ENCODE measurements around the gene BICD1. TPM values are rescaled to one million over a fixed set of nuclear protein-coding genes. Genes with fewer than 3 reads are reported as not detected.
"Not testable (repeated sequence)": the region's sequence is repeated elsewhere in the genome, so short reads cannot be mapped to it uniquely, and the experiment has no call there.

Gene BICD1
- total RNA-seq, 1 experiment from 2014 or later = 45.6 TPM

DNA sequence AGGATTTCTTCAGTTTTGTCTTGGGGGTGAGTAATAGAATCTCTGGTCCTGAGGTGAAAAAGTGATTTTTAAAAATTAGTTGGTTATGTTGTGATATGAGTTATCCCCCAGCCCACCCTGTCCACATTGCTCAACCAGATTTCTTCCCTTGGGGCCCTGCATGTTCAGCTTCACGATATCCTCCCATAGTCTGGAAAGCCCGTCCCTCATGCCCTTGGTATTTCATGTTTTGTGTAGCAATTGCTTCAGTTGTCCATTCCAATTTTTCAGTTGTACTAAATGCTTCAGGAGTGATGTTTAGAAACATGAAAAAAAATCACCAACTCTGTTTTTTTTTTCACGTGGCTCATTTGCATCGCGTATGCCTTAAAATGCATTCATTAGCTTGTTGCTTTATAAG, 17.5 kb upstream of the BICD1 start:
- CTCF ChIA-PET = no interaction called here
- Mint-ChIP-seq H3K4me3 (ENCODE audit: low read depth, unreplicated experiment) (no peak overlapping the region), H3K27ac (ENCODE audit: unreplicated experiment) (no peak overlapping the region), H3K27me3 (ENCODE audit: unreplicated experiment) (no peaks in the 10 kb centered on the region), H3K9me3 (ENCODE audit: low read depth, unreplicated experiment) (no peaks in the 10 kb centered on the region), H3K4me1 (ENCODE audit: low read depth, unreplicated experiment) (no peaks in the 10 kb centered on the region), H3K36me3 (ENCODE audit: insufficient read depth, unreplicated experiment) (no peaks in the 10 kb centered on the region)
- no peak for DNase-seq
- TF ChIP-seq, protein P1, sequence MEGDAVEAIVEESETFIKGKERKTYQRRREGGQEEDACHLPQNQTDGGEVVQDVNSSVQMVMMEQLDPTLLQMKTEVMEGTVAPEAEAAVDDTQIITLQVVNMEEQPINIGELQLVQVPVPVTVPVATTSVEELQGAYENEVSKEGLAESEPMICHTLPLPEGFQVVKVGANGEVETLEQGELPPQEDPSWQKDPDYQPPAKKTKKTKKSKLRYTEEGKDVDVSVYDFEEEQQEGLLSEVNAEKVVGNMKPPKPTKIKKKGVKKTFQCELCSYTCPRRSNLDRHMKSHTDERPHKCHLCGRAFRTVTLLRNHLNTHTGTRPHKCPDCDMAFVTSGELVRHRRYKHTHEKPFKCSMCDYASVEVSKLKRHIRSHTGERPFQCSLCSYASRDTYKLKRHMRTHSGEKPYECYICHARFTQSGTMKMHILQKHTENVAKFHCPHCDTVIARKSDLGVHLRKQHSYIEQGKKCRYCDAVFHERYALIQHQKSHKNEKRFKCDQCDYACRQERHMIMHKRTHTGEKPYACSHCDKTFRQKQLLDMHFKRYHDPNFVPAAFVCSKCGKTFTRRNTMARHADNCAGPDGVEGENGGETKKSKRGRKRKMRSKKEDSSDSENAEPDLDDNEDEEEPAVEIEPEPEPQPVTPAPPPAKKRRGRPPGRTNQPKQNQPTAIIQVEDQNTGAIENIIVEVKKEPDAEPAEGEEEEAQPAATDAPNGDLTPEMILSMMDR (IDR thresholded peaks at IDR 0.05; ENCODE audit: unreplicated experiment) = no peak
- intact Hi-C loops (cut with micrococcal nuclease; ENCODE audit: unreplicated experiment) = no loop called here
- BruUV-seq (replicated peaks) = no TSS peak

DNA sequence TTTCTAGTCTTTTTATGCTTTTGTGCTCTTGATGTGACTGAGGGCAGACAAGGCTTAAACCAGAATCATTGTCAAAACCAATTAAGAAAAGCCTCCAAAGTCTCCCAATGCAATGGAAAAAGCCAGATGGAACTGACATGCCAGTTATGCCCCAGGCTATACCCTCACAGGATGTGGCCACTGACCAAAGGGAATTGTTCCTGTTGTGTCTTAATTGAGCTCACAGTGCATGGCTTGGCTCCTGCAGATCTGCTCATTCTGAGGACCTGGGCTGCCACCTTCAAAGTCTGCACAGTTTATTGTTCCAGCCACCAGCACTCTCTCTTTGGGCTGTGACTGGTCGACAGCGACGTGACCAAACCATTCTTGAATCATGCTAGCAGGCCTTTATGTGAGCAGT, 17.1 kb upstream of the BICD1 start:
- H3K36me3 Mint-ChIP-seq (ENCODE audit: insufficient read depth, unreplicated experiment) = no peaks in the 10 kb centered on the region
- no peak overlapping the region for H3K27ac Mint-ChIP-seq (ENCODE audit: unreplicated experiment)
- no peaks in the 10 kb centered on the region for H3K9me3 Mint-ChIP-seq (ENCODE audit: low read depth, unreplicated experiment)
- intact Hi-C loops (cut with micrococcal nuclease; ENCODE audit: unreplicated experiment) = no loop called here
- H3K27me3 Mint-ChIP-seq (ENCODE audit: unreplicated experiment) = no peaks in the 10 kb centered on the region
- DNase-seq = no peak
- H3K4me1 Mint-ChIP-seq (ENCODE audit: low read depth, unreplicated experiment) = no peaks in the 10 kb centered on the region
- CTCF ChIA-PET = no interaction called here
- no TSS peak for BruUV-seq (replicated peaks)
- TF ChIP-seq, protein P1 (IDR thresholded peaks at IDR 0.05; ENCODE audit: unreplicated experiment) = no peak
- no peak overlapping the region for H3K4me3 Mint-ChIP-seq (ENCODE audit: low read depth, unreplicated experiment)

DNA sequence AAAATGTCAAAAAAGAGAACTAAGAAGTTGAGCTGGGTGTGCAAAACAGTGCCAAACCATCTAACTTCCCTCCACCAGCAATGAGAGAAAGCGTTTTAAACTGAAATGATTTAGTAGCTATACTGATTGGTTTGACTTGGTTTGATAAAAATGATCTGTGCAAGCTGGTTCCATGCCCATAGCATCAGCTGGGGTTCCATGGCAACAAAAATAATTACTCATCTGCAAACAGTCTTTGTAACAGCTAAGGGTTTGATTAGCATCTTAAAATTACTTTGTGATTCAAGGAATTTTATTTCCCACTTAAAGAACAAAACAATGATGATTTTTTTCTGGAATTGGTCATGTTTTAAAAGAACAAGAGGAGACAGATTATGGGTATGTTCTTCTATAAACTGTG, 15.0 kb upstream of the BICD1 start:
- Mint-ChIP-seq H3K9me3 (ENCODE audit: low read depth, unreplicated experiment) (no peaks in the 10 kb centered on the region), H3K27me3 (ENCODE audit: unreplicated experiment) (no peaks in the 10 kb centered on the region), H3K36me3 (ENCODE audit: insufficient read depth, unreplicated experiment) (no peaks in the 10 kb centered on the region), H3K4me3 (ENCODE audit: low read depth, unreplicated experiment) (no peak overlapping the region), H3K4me1 (ENCODE audit: low read depth, unreplicated experiment) (no peaks in the 10 kb centered on the region), H3K27ac (ENCODE audit: unreplicated experiment) (no peak overlapping the region)
- BruUV-seq (replicated peaks) = no TSS peak
- no peak for DNase-seq
- TF ChIP-seq, protein P1 (IDR thresholded peaks at IDR 0.05; ENCODE audit: unreplicated experiment) = no peak
- intact Hi-C loops (cut with micrococcal nuclease; ENCODE audit: unreplicated experiment) = no loop called here
- CTCF ChIA-PET = no interaction called here

DNA sequence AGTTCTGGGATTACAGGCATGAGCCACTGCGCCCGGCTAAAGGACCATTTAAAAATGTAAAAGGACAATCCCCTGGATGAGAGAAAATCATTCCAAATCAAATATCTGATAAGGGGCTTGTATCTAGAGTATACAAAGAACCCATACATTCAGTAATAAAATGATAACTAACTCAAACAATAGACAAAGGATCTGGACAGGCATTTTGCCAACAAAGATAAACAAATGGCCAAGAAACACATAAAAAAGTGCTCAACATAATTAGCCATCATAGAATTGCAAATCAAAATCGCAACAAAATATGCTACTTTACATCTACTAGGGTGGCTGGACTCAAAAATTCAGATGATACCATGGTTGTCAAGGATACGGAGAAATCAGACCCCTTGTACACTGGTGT, 8.5 kb upstream of the BICD1 start:
- BruUV-seq (replicated peaks) = no TSS peak
- H3K4me3 Mint-ChIP-seq (ENCODE audit: low read depth, unreplicated experiment) = no peak overlapping the region
- CTCF ChIA-PET = no interaction called here
- H3K27me3 Mint-ChIP-seq (ENCODE audit: unreplicated experiment) = no peaks in the 10 kb centered on the region
- H3K4me1 Mint-ChIP-seq (ENCODE audit: low read depth, unreplicated experiment) = no peaks in the 10 kb centered on the region
- TF ChIP-seq, protein P1 (IDR thresholded peaks at IDR 0.05; ENCODE audit: unreplicated experiment) = no peak
- H3K36me3 Mint-ChIP-seq (ENCODE audit: insufficient read depth, unreplicated experiment) = no peaks in the 10 kb centered on the region
- no peak for DNase-seq
- H3K27ac Mint-ChIP-seq (ENCODE audit: unreplicated experiment) = no peak overlapping the region
- no peaks in the 10 kb centered on the region for H3K9me3 Mint-ChIP-seq (ENCODE audit: low read depth, unreplicated experiment)
- intact Hi-C loops (cut with micrococcal nuclease; ENCODE audit: unreplicated experiment) = no loop called here

DNA sequence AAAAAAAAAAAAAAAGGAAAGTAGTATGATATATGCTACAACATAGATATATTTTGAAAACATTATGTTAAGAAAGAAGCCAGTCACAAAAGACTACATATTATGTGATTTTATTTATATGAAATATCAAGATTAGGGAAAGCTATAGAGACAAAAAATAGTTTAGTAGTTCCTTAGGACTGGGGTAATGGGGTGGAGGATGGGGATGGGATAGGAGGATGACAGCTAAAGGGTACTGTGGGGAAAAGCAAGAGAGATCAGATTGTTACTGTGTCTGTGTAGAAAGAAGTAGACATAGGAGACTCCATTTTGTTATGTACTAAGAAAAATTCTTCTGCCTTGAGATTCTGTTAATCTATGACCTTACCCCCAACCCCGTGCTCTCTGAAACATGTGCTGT, 7.4 kb upstream of the BICD1 start:
- H3K27ac Mint-ChIP-seq (ENCODE audit: unreplicated experiment); H3K9me3 Mint-ChIP-seq (ENCODE audit: low read depth, unreplicated experiment); DNase-seq; H3K36me3 Mint-ChIP-seq (ENCODE audit: insufficient read depth, unreplicated experiment); H3K4me1 Mint-ChIP-seq (ENCODE audit: low read depth, unreplicated experiment); intact Hi-C loops (cut with micrococcal nuclease; ENCODE audit: unreplicated experiment); H3K27me3 Mint-ChIP-seq (ENCODE audit: unreplicated experiment); H3K4me3 Mint-ChIP-seq (ENCODE audit: low read depth, unreplicated experiment); BruUV-seq (replicated peaks): not testable (repeated sequence)
- CTCF ChIA-PET = interaction anchor here (0.6 kb wide), 1 partner anchor 340 kb away, joined by 5 read pairs; no protein-coding TSS in a partner anchor
